PC-3 (cell line): ENCODE results near the gene PAX4. TPM values are rescaled to one million over a fixed set of nuclear protein-coding genes. Genes with fewer than 3 reads are reported as not detected.

Experiments
- ATAC-seq: fragments of 200-7000 bp; cut with Tn5 transposase; 2 replicates; pipeline ENCODE4 v1.9.1; 2020; ENCODE audit warnings: mild to moderate bottlenecking, moderate library complexity
- BruUV-seq: library from RNA; stranded (reverse); fragments of 400-500 nt; replicated peaks from 2 replicates; lab custom pipeline; 2021; lab: Mats Ljungman, UMichigan
- CTCF ChIA-PET: fragments of 300-600 bp; sonication (Branson Sonifier 250); formaldehyde crosslinking; loops from one replicate; lab custom pipeline; 2022; ENCODE audit warnings: antibody characterized with exemption; lab: Charles Lee
- POLR2A ChIA-PET: fragments of 300-600 bp; sonication (Branson Sonifier 250); formaldehyde crosslinking; loops from one replicate; lab custom pipeline; 2022; ENCODE audit warnings: antibody characterized with exemption; ENCODE audit not compliant: unreplicated experiment; lab: Charles Lee
- DNase-seq: peaks from one replicate; pipeline ENCODE4 v3.0.0-alpha.2; 2015
- H2AFZ ChIP-seq: fragments of 300-600 bp; sonication (generic); 2 replicates; pipeline ENCODE4 v1.6.0; 2016; ENCODE audit warnings: antibody characterized with exemption, low read length
- H3F3A ChIP-seq: fragments of 300-600 bp; sonication (generic); one replicate; pipeline ENCODE4 v1.6.0; 2017; ENCODE audit warnings: antibody characterized with exemption, low read length, control low read depth, mild to moderate bottlenecking; ENCODE audit not compliant: unreplicated experiment
- H3K27ac ChIP-seq: fragments of 300-600 bp; sonication (generic); 2 replicates; pipeline ENCODE4 v1.5.1; 2016; ENCODE audit warnings: mild to moderate bottlenecking, low read length
- H3K27me3 ChIP-seq: fragments of 300-600 bp; sonication (generic); 2 replicates; pipeline ENCODE4 v1.6.1; 2016; ENCODE audit warnings: low read length, mixed read lengths
- H3K36me3 ChIP-seq: fragments of 300-600 bp; sonication (generic); 2 replicates; pipeline ENCODE4 v1.6.1; 2016; ENCODE audit warnings: low read depth, mixed run types, low read length, mixed read lengths
- H3K4me1 ChIP-seq: fragments of 300-600 bp; sonication (generic); 2 replicates; pipeline ENCODE4 v1.5.1; 2016; ENCODE audit warnings: low read length; ENCODE audit not compliant: insufficient read depth
- H3K4me2 ChIP-seq: fragments of 300-600 bp; sonication (generic); 2 replicates; pipeline ENCODE4 v1.6.0; 2016; ENCODE audit warnings: low read length
- H3K4me3 ChIP-seq: fragments of 300-600 bp; sonication (generic); 2 replicates; pipeline ENCODE4 v1.5.1; 2016; ENCODE audit warnings: mild to moderate bottlenecking, low read length, mixed read lengths
- H3K79me2 ChIP-seq: fragments of 300-600 bp; sonication (generic); 2 replicates; pipeline ENCODE4 v1.6.1; 2017; ENCODE audit warnings: low read length, mixed read lengths
- H3K9ac ChIP-seq: fragments of 300-600 bp; sonication (generic); 2 replicates; pipeline ENCODE4 v1.6.0; 2016; ENCODE audit warnings: mild to moderate bottlenecking, low read length
- H3K9me2 ChIP-seq: fragments of 300-600 bp; sonication (generic); replicated peaks from 2 replicates; pipeline ENCODE4 v1.6.1; 2016; ENCODE audit warnings: mixed run types, low read length, mixed read lengths
- H3K9me3 ChIP-seq: fragments of 300-600 bp; sonication (generic); 2 replicates; pipeline ENCODE4 v1.6.1; 2016; ENCODE audit warnings: low read length, mixed read lengths
- H4K20me1 ChIP-seq: fragments of 300-600 bp; sonication (generic); 2 replicates; pipeline ENCODE4 v1.6.1; 2016; ENCODE audit warnings: low read length, mixed read lengths
- EZH2 ChIP-seq: fragments of 300-600 bp; sonication (generic); IDR thresholded peaks from one replicate; pipeline ENCODE4 v1.6.1; 2017; ENCODE audit warnings: antibody characterized with exemption, mild to moderate bottlenecking, low read length; ENCODE audit not compliant: unreplicated experiment
- EZH2phosphoT487 ChIP-seq: fragments of 300-600 bp; sonication (generic); IDR thresholded peaks from 2 replicates; pipeline ENCODE4 v1.6.1; 2018; ENCODE audit warnings: mild to moderate bottlenecking, antibody characterized with exemption, low read length, borderline replicate concordance
- intact Hi-C: fragments of 100-400 bp; cut with micrococcal nuclease; formaldehyde crosslinking; loops from 2 replicates; pipeline ENCODE4 v1.9.0; 2023
- total RNA-seq: library from RNA; depleted of rRNA; stranded (reverse); fragments of >200 nt; gene quantifications from 2 replicates; pipeline ENCODE4 v1.2.3, GENCODE V29; 2014
- TF ChIP-seq, protein P1 (sequence below): fragments of 300-600 bp; sonication (generic); conservative IDR thresholded peaks from 2 replicates; pipeline ENCODE4 v1.5.1; 2017; ENCODE audit warnings: antibody characterized with exemption, low read depth, mild to moderate bottlenecking, low read length

Gene PAX4
- total RNA-seq, 1 experiment from 2014 or later: not detected

DNA sequence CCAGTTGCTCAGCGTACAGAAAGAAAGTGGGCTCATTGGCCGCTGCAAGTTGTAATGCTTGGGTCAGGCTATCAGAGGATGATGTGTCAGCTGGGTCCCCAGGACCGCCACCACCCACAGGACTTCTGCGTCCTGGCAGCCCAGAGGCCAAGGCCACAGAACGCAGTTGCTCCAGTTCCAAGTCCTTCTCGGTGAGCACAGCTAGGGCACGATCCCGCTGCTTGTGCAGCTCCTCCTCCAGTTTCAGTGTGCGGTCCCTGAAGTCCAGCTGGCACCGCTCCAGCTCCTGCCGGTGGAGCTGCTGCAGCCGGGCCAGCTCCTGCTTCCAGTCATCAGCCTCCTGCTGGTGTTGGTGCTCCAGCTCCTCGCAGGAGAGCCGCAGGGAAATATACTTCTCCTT is 35.6 kb downstream of the PAX4 start:
- no peaks in the 10 kb centered on the region for H3F3A ChIP-seq
- no peaks in the 10 kb centered on the region for H3K9me2 ChIP-seq
- BruUV-seq: no TSS peak
- H3K79me2 ChIP-seq: peaks cover 50% of the 10 kb centered on the region
- H3K27me3 ChIP-seq: no peaks in the 10 kb centered on the region
- H3K4me2 ChIP-seq: no peak overlapping the region
- intact Hi-C loops: no loop called here
- no peak overlapping the region for H3K4me3 ChIP-seq
- TF ChIP-seq, protein P1, sequence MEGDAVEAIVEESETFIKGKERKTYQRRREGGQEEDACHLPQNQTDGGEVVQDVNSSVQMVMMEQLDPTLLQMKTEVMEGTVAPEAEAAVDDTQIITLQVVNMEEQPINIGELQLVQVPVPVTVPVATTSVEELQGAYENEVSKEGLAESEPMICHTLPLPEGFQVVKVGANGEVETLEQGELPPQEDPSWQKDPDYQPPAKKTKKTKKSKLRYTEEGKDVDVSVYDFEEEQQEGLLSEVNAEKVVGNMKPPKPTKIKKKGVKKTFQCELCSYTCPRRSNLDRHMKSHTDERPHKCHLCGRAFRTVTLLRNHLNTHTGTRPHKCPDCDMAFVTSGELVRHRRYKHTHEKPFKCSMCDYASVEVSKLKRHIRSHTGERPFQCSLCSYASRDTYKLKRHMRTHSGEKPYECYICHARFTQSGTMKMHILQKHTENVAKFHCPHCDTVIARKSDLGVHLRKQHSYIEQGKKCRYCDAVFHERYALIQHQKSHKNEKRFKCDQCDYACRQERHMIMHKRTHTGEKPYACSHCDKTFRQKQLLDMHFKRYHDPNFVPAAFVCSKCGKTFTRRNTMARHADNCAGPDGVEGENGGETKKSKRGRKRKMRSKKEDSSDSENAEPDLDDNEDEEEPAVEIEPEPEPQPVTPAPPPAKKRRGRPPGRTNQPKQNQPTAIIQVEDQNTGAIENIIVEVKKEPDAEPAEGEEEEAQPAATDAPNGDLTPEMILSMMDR: no peak
- TF ChIP-seq EZH2phosphoT487 (no peak), EZH2 (no peak)
- H3K9ac ChIP-seq: no peak overlapping the region
- POLR2A ChIA-PET: no interaction called here
- no peak overlapping the region for H3K27ac ChIP-seq
- peaks cover 17% of the 10 kb centered on the region for H4K20me1 ChIP-seq
- DNase-seq: no peak
- ATAC-seq: no peak
- CTCF ChIA-PET: no interaction called here
- no peak overlapping the region for H2AFZ ChIP-seq
- peaks cover 5% of the 10 kb centered on the region; the same call in 1 of the 2 replicates for H3K36me3 ChIP-seq
- H3K4me1 ChIP-seq: peaks cover 16% of the 10 kb centered on the region; the same call in 1 of the 2 replicates
- no peaks in the 10 kb centered on the region for H3K9me3 ChIP-seq

DNA sequence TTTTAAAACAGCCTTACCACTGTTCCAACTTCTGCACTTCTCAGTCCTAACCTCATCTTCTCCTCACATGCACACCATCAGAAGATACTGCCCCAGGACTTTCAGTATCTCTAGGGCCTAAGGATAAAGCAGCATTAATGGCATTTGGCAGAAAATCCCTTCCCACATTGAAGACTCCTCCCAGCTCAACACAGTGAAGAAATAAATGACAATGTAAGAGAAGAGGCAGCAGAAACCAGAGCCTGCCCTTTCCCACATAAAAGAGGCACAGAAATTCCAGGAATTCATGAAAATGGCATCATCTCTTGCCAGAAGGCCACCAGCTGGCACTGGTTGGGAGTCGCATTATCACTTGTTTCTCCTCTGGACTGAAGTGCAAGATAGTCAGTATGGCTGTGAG is 36.2 kb downstream of the PAX4 start:
- ATAC-seq: no peak
- no peak overlapping the region for H3K4me3 ChIP-seq
- H3K4me1 ChIP-seq: peaks cover 16% of the 10 kb centered on the region; the same call in 1 of the 2 replicates
- no peak overlapping the region for H2AFZ ChIP-seq
- H3K9me3 ChIP-seq: no peaks in the 10 kb centered on the region
- no TSS peak for BruUV-seq
- H3K4me2 ChIP-seq: no peak overlapping the region
- no peaks in the 10 kb centered on the region for H3K9me2 ChIP-seq
- no peaks in the 10 kb centered on the region for H3K27me3 ChIP-seq
- H4K20me1 ChIP-seq: peaks cover 17% of the 10 kb centered on the region
- H3K27ac ChIP-seq: no peak overlapping the region
- DNase-seq: no peak
- peaks cover 5% of the 10 kb centered on the region; the same call in 1 of the 2 replicates for H3K36me3 ChIP-seq
- H3F3A ChIP-seq: no peaks in the 10 kb centered on the region
- intact Hi-C loops: no loop called here
- peaks cover 50% of the 10 kb centered on the region for H3K79me2 ChIP-seq
- TF ChIP-seq, protein P1: no peak
- no peak for TF ChIP-seq EZH2
- ChIA-PET CTCF (no interaction called here), POLR2A (no interaction called here)
- no peak overlapping the region for H3K9ac ChIP-seq

DNA sequence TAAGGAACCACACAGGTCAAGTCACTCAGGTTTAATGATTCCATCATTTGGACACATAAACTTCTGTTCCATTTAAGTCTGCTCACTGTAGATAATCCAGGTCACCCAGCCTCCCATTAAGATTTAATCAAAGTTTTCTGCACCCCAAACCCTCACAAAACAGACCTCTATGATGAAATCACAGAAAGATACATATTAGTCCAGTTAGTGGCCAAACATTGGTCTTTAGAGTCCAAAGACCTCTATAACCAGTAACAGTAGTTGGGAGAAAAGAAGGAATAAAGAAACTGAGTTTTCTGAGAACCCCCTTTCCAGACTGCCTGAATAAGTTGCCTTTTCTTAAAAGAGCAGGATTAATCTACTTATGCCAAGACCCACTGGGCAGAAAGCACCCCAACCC is 37.3 kb downstream of the PAX4 start:
- peaks cover 5% of the 10 kb centered on the region; the same call in 1 of the 2 replicates for H3K36me3 ChIP-seq
- CTCF ChIA-PET: no interaction called here
- POLR2A ChIA-PET: no interaction called here

More for the DNA sequence above, 37.3 kb downstream of the PAX4 start:
- no peak overlapping the region for H3K4me2 ChIP-seq
- peaks cover 17% of the 10 kb centered on the region for H4K20me1 ChIP-seq
- DNase-seq (no peak), ATAC-seq (no peak)
- H2AFZ ChIP-seq: no peak overlapping the region
- H3K9me3 ChIP-seq: no peaks in the 10 kb centered on the region
- no TSS peak for BruUV-seq
- no peak overlapping the region for H3K4me3 ChIP-seq
- H3K27me3 ChIP-seq: no peaks in the 10 kb centered on the region
- intact Hi-C loops: no loop called here
- H3K9ac ChIP-seq: no peak overlapping the region
- H3K27ac ChIP-seq: no peak overlapping the region
- H3K79me2 ChIP-seq: peaks cover 50% of the 10 kb centered on the region
- TF ChIP-seq EZH2phosphoT487 (no peak), EZH2 (no peak)
- TF ChIP-seq, protein P1: no peak
- H3K4me1 ChIP-seq: peaks cover 13% of the 10 kb centered on the region; the same call in 1 of the 2 replicates
- no peaks in the 10 kb centered on the region for H3F3A ChIP-seq
- no peaks in the 10 kb centered on the region for H3K9me2 ChIP-seq
